SU-DHL-6 (cell line): ENCODE data around the gene CUL9.
A peak's percentile ranks its signal among the peaks of the same experiment; 100 is the strongest.
"Not testable (repeated sequence)": the region's sequence is repeated elsewhere in the genome, so short reads cannot be mapped to it uniquely, and the experiment has no call there.

Experiments
- H2AFZ ChIP-seq: fragments of 200-600 bp; sonication (generic); 2 replicates; pipeline ENCODE4 v1.6.1; 2014; ENCODE audit warnings: low read depth, mild to moderate bottlenecking, moderate library complexity, mixed read lengths, antibody characterized with exemption, low read length; ENCODE audit not compliant: severe bottlenecking
- H3F3A ChIP-seq: fragments of 200-600 bp; shearing (Covaris generic); 2 replicates; pipeline ENCODE4 v1.6.0; 2016; ENCODE audit warnings: antibody characterized with exemption, mild to moderate bottlenecking; ENCODE audit not compliant: insufficient read depth
- H3K27ac ChIP-seq: fragments of 200-600 bp; sonication (generic); 2 replicates; pipeline ENCODE4 v1.5.1; 2016; ENCODE audit warnings: low read depth, mild to moderate bottlenecking, low read length, moderate library complexity, mixed read lengths
- H3K27me3 ChIP-seq: fragments of 200-600 bp; sonication (generic), shearing (Covaris generic); 2 replicates; pipeline ENCODE4 v1.6.0; 2014; ENCODE audit warnings: mild to moderate bottlenecking, low read length
- H3K36me3 ChIP-seq: fragments of 200-600 bp; sonication (generic); 2 replicates; pipeline ENCODE4 v1.6.1; 2014; ENCODE audit warnings: mild to moderate bottlenecking, low read length, mixed read lengths
- H3K4me2 ChIP-seq: fragments of 300-600, 200-600 bp; shearing (Covaris generic), sonication (generic); 2 replicates; pipeline ENCODE4 v1.6.0; 2014; ENCODE audit warnings: low read length, low read depth, mild to moderate bottlenecking; ENCODE audit not compliant: poor library complexity, severe bottlenecking
- H3K4me3 ChIP-seq: fragments of 200-600 bp; sonication (generic); 2 replicates; pipeline ENCODE4 v1.5.1; 2014; ENCODE audit warnings: antibody characterized with exemption, low read length, mild to moderate bottlenecking, mixed read lengths; ENCODE audit not compliant: insufficient read depth, poor library complexity, severe bottlenecking
- H3K79me2 ChIP-seq: fragments of 200-600 bp; sonication (generic); 2 replicates; pipeline ENCODE4 v1.6.1; 2014; ENCODE audit warnings: mild to moderate bottlenecking, low read length, moderate library complexity; ENCODE audit not compliant: insufficient read depth
- H3K9ac ChIP-seq: fragments of 200-600 bp; sonication (generic); 2 replicates; pipeline ENCODE4 v1.7.0; 2014; ENCODE audit warnings: mild to moderate bottlenecking, low read length
- H3K9me2 ChIP-seq: fragments of 200-600 bp; sonication (generic); replicated peaks from 2 replicates; pipeline ENCODE4 v1.6.1; 2014; ENCODE audit warnings: low read length; ENCODE audit not compliant: insufficient read depth
- H3K9me3 ChIP-seq: fragments of 200-600 bp; sonication (generic); 2 replicates; pipeline ENCODE4 v1.6.1; 2014; ENCODE audit warnings: low read length, mixed read lengths; ENCODE audit not compliant: insufficient read depth
- H4K20me1 ChIP-seq: fragments of 200-600 bp; sonication (generic); 2 replicates; pipeline ENCODE4 v1.6.1; 2014; ENCODE audit warnings: low read depth, mild to moderate bottlenecking, antibody characterized with exemption, low read length, moderate library complexity, mixed read lengths
- CTCF ChIP-seq: fragments of 200-600 bp; sonication (generic); IDR thresholded peaks from one replicate; pipeline ENCODE4 v1.5.1; 2017; ENCODE audit warnings: antibody characterized with exemption, mild to moderate bottlenecking, low read length, moderate library complexity; ENCODE audit not compliant: insufficient read depth, poor library complexity, severe bottlenecking
- EZH2phosphoT487 ChIP-seq: fragments of 200-600 bp; sonication (generic), shearing (Covaris generic); conservative IDR thresholded peaks from 2 replicates; pipeline ENCODE4 v1.6.1; 2018; ENCODE audit warnings: mild to moderate bottlenecking, antibody characterized with exemption, low read length, moderate library complexity, mixed read lengths

The CUL9 gene

GRCh38 chr6:43181942-43182860 is at the start of gene CUL9:
TSS of gene CUL9 (plus strand) at chr6:43182196. CDS start at chr6:43184311, 2,115 bp downstream.
- TF ChIP-seq CTCF (no peak), EZH2phosphoT487 (no peak)
- peak within 1 kb of the TSS; percentile 69 for H3K4me2 ChIP-seq
- 0 out of 2 replicates have a peak, but pooled peaks cover 6% of the 10 kb centered on the region for H3K36me3 ChIP-seq
- peak within 1 kb of the TSS; percentile 63 for H3K27ac ChIP-seq
- H3K79me2 ChIP-seq, result peaks cover 12% of the 10 kb centered on the region
- peak within 1 kb of the TSS; percentile 68 for H3K9ac ChIP-seq
- H3K9me3 ChIP-seq, result no peaks in the 10 kb centered on the region
- no peaks in the 10 kb centered on the region for H4K20me1 ChIP-seq
- no peaks in the 10 kb centered on the region for H3K27me3 ChIP-seq
- peak within 1 kb of the TSS; percentile 62 for H2AFZ ChIP-seq
- peak within 1 kb of the TSS; percentile 68 for H3K4me3 ChIP-seq
- peaks cover 16% of the 10 kb centered on the region for H3F3A ChIP-seq
- no peaks in the 10 kb centered on the region for H3K9me2 ChIP-seq

GRCh38 chr6:43138267-43138666 is 43.7 kb upstream of the CUL9 start:
- H3K4me3 ChIP-seq, result no peak overlapping the region

GRCh38 chr6:43139973-43140372 is 42.0 kb upstream of the CUL9 start:
- H3F3A ChIP-seq, H3K9ac ChIP-seq, H3K36me3 ChIP-seq, H3K9me2 ChIP-seq, H3K9me3 ChIP-seq, H2AFZ ChIP-seq, H3K27ac ChIP-seq, H3K4me3 ChIP-seq, H4K20me1 ChIP-seq, H3K79me2 ChIP-seq, H3K27me3 ChIP-seq, H3K4me2 ChIP-seq: not testable (repeated sequence)

More at GRCh38 chr6:43138267-43138666, 43.7 kb upstream of the CUL9 start:
- H2AFZ ChIP-seq, result no peak overlapping the region
- H3K9me3 ChIP-seq, result no peaks in the 10 kb centered on the region
- TF ChIP-seq CTCF, result no peak
- no peak for TF ChIP-seq EZH2phosphoT487
- H3K9ac ChIP-seq, result no peak overlapping the region
- no peaks in the 10 kb centered on the region for H3K27me3 ChIP-seq
- H3F3A ChIP-seq, result no peaks in the 10 kb centered on the region
- H3K79me2 ChIP-seq, result no peaks in the 10 kb centered on the region
- H3K36me3 ChIP-seq, result no peaks in the 10 kb centered on the region
- H4K20me1 ChIP-seq, result no peaks in the 10 kb centered on the region
- no peak overlapping the region for H3K4me2 ChIP-seq
- H3K9me2 ChIP-seq, result no peaks in the 10 kb centered on the region
- H3K27ac ChIP-seq, result no peak overlapping the region

GRCh38 chr6:43141644-43142043 is 40.4 kb upstream of the CUL9 start:
- no peak for TF ChIP-seq CTCF
- TF ChIP-seq EZH2phosphoT487, result no peak
- Histone ChIP-seq H3K27me3 (no peaks in the 10 kb centered on the region), H4K20me1 (no peaks in the 10 kb centered on the region), H3F3A (no peaks in the 10 kb centered on the region), H3K36me3 (no peaks in the 10 kb centered on the region), H3K27ac (no peak overlapping the region), H3K9ac (no peak overlapping the region), H3K79me2 (no peaks in the 10 kb centered on the region), H2AFZ (no peak overlapping the region), H3K9me3 (no peaks in the 10 kb centered on the region), H3K4me3 (no peak overlapping the region), H3K4me2 (no peak overlapping the region), H3K9me2 (no peaks in the 10 kb centered on the region)
